Pulmonary artery endothelial cell (primary cell): ENCODE measurements around the gene CHST4. TPM values are rescaled to one million over a fixed set of nuclear protein-coding genes. Genes with fewer than 3 reads are reported as not detected.
"Not testable (repeated sequence)": the region's sequence is repeated elsewhere in the genome, so short reads cannot be mapped to it uniquely, and the experiment has no call there.

Experiments used
- DNase-seq: peaks from one replicate; pipeline ENCODE4 v3.0.0-alpha.2; 2011; ENCODE audit warnings: low read depth, low spot score
- total RNA-seq: library from RNA; depleted of rRNA; stranded (reverse); fragments of >200 nt; gene quantifications from 2 replicates; pipeline ENCODE4 v1.2.3, GENCODE V29; 2014

CHST4 gene
- total RNA-seq, 1 donor from 2014 or later = not detected

DNA sequence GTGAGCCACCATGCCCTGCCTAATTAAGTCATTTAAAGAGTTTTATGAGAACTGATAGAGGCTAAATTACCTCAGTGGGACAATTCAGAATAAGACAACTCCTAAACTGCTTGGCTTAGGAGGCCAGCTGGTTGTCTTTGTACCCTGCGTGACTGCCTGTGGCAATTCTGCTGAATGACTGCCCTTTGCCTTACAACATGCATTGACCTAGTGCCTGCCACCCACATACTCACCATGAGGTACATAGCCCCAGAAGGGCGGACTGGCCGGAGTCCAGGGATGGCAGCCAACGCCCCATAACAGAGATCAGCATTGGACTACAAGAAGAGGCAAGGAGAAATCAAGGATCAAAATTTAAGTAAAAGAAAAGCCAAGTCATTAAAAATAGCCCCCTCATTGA lies 43.4 kb downstream of the CHST4 start:
- no peak for DNase-seq

DNA sequence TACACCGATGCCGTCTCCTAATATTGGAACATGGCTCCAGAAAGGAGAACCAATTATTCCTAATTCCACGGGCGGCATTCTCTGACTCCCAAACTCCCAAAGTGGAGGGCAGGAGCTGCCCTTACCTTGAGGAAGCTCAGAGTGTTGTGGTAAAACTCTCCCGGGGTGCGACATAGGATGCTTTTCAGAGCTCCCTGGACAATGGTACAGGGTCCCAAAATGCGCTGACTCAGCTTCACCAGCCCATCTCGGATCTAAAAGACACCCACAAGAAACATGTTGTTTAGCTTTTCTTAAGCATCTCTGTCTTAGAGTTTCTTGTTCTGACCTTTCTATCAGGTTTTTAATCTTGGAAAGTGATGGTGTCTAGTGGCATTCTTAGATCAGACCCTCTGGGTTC lies 43.9 kb downstream of the CHST4 start:
- no peak for DNase-seq

DNA sequence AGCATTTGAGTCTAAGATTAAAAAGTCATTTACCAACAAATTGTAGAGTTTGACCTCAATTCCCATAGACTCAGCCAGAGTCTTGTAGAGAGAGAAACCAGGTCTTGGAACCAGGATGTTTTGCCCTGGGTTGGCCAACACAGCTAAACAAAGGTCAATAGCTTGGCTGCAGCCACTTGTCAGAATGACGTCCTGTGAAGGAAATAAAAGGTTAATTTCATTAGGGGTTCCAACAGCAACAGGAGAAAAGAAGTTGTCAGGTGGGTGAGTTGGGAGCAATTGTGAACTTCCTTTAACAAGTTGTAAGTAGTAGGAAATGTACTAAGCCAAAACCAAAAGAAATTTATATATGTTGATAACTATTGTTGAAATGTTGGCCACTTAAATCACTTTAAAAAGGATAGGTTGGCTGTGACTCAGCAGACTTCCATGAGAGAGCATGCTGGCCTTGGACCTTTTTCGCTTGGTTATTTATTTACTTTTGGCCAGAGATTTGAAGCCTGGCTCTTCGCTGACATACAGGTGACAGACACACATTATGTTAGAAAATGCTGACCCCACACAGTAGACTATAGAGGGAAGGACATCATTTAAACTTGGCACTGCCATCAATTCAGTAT lies 46.4 kb downstream of the CHST4 start:
- no peak for DNase-seq

DNA sequence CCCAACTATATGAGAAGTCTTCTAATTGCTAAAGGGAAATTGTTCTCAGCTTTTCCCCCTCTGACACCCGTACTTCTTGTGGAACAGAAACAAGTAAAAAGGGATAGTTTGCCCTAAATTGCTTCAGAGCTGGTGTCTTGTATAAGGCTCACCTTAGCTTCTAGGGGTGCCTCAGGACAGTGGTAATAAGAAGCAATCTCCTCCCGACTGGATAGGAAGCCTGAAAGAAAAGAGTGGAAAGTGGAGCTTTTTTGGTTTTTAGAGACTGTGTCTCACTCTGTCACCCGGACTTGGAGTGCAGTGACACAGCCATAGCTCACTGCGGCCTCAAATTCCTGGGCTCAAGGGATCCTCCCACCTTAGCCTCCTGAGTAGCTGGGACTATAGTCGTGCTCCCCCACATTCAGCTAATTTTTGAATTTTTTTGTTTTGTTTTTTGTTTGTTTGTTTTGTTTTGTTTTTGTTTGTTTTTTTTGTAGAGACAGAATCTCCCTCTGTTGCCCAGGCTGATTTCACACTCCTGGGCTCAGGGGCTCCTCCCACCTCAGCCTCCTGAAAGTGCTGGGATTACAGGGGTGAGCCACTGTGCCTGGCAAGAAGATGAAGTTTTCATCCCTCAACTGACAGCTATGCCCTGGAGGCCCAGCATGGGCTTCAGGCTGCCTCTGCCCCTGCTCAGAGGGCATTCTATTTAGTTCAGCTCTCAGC lies 47.3 kb downstream of the CHST4 start:
- DNase-seq = no peak

DNA sequence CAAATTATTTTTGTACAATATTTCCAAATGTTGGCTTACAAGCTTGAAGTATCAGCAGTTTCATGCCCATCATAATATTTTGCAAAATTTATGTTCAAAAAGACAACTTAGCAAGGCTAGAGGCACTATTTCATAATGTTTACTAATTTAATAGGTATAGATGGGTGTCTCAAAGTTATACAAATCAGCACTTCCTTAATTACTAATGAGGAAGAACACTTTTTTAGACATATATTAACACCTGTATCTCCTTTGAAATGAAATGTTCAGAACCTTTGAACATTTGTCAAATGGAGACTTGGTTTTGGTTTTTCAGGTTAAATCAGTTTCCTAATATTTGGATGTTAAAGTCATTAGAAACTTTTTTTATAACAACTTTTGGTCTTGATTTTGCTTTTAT lies 48.5 kb downstream of the CHST4 start:
- DNase-seq = no peak

DNA sequence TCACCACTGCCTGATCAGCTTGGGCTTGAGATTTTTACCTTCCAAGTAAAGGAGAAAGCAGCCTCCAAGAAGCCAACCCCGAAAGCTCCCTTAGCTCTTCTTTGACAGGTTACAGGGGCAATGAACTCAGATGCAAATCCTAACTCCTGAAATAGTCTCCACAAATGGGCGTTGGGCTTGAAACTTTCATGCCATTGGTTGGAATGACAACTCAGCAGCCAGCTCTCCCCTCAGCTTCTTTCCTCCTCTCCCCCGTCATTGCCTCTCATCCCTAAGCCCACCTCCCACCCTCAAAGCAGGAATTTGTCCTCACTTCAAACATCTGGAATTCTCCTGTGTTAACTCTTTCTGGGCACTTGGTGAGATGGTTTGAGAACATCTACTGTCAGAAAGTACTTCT lies 50.7 kb downstream of the CHST4 start, which contains the start of gene TAT:
TAT (minus strand) TSS at position 122 of the 400 bp plus-strand sequence. CDS start 677 bp downstream, outside the sequence.
- no peak for DNase-seq

DNA sequence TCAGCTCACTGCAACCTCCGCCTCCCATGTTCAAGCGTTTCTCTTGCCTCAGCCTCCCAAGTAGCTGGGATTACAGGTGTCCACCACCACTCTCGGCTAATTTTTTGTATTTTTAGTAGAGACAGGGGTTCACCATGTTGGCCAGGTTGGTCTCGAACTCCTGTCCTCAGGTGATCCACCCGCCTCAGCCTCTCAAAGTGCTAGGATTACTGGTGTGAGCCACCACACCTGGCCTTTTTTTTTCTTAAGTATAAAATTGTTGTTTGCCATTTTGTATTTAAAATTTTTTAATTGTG lies 56.3 kb downstream of the CHST4 start:
- DNase-seq = not testable (repeated sequence)

DNA sequence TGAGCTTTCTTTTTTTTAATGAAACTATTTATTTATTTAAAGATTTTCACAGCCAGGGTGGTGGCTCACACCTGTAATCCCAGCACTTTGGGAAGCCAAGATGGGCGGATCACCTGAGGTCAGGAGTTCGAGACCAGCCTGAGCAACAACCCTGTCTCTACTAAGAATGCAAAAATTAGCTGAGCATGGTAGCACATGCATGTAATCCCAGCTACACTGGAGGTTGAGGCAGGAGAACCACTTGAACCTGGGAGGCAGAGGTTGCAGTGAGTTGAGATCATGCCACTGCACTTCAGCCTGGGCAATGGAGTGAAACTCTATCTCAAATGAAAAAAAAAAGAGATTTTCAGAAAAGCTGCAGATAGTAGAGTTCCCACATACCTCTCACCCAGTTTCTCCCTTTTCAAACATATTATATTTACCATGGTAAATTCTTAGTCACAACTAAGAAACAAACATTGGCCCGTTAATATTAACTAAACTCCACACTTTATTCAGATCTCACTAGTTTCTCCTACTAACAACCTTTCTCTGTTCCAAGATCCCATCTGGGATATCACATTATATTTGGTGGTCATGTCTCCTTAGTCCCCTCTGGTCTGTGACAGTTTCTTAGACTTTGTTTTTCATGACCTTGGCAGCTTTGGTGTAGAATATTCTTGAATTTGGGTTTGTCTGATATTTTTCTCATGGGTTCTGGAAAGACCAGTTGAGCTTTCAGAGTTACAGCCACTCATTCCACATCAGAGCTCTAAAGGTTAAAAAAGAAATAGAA lies 58.5 kb downstream of the CHST4 start:
- no peak for DNase-seq

DNA sequence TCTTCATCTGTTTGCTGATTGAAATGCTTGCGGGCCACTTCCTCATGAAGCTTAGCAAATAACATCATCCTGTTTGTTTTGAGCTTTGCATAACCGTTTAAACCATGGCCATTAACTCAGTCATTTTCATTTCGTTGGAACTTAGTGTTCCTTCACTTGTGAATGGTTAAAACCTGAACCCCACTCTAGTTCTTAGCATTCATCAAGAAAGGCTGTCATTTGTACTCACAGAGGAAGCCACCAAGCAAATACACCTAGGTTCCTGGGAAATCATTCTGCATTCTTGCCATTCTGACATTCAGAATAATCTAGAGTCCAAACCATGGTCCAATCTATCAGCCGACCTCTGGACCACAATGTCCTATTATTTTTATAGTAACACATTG lies 59.1 kb downstream of the CHST4 start:
- no peak for DNase-seq

Other genes with a start within 250 kb of the CHST4 start
- gene CMTR2, start 237.0 kb upstream of the CHST4 start, total RNA-seq = 24.8 and 28.8 TPM in 2 replicates
- gene CALB2, start 167.7 kb upstream of the CHST4 start, total RNA-seq = not detected in 2 replicates
- gene TLE7, start 84.4 kb upstream of the CHST4 start, total RNA-seq = 0.07 TPM in 1 of 2 replicates, not detected in the other
- 4.9 and 6.1 TPM in 2 replicates for gene ZNF23, start 64.2 kb upstream of the CHST4 start, total RNA-seq
- gene ZNF19, start 37.1 kb upstream of the CHST4 start, total RNA-seq = 1.3 and 1.6 TPM in 2 replicates
- not detected in 2 replicates for gene TAT, start 50.7 kb downstream of the CHST4 start, total RNA-seq
- gene MARVELD3, start 99.8 kb downstream of the CHST4 start, total RNA-seq = not detected in 2 replicates
- 5.9 and 9.7 TPM in 2 replicates for gene PHLPP2, start 198.3 kb downstream of the CHST4 start, total RNA-seq